ENCODE measurements around the gene DCTN1. TPM values are rescaled to one million over a fixed set of nuclear protein-coding genes. Genes with fewer than 3 reads are reported as not detected.

The DCTN1 gene
- polyA plus RNA-seq, 1 experiment, result 147 TPM

GRCh38 chr2:74327199-74327598 lies 52.9 kb downstream of the DCTN1 start:
- peaks cover 12% of the 10 kb centered on the region for H3K27me3 ChIP-seq (ENCODE audit: control insufficient read depth, insufficient read depth, low read length)
- CTCF ChIA-PET, result interaction anchor here (2.5 to 5.2 kb wide), 2 partner anchors 8 to 78 kb away, joined by 7 to 48 read pairs; no protein-coding TSS in a partner anchor
- TF ChIP-seq CTCF (IDR thresholded peaks at IDR 0.05; ENCODE audit: low read depth, low read length), result no peak
- no peak for DNase-seq (ENCODE audit: low read depth, low spot score)
- H3K4me3 ChIP-seq (ENCODE audit: low read depth, low read length), result no peak overlapping the region
- POLR2A ChIA-PET, result interaction anchor here (0.6 kb wide), 1 partner anchor 342 kb away, joined by 4 read pairs; no protein-coding TSS in a partner anchor
- H3K27ac ChIP-seq (ENCODE audit: low read depth, low read length), result no peak overlapping the region
- H3K9me3 ChIP-seq (ENCODE audit: control insufficient read depth, insufficient read depth, low read length), result no peaks in the 10 kb centered on the region

GRCh38 chr2:74325815-74326214 lies 54.3 kb downstream of the DCTN1 start:
- ChIA-PET POLR2A (interaction anchor here (0.6 kb wide), 1 partner anchor 144 kb away, joined by 3 read pairs; no protein-coding TSS in a partner anchor), CTCF (interaction anchor here (2.3 to 5.2 kb wide), 2 partner anchors 8 to 10 kb away, joined by 8 to 48 read pairs; no protein-coding TSS in a partner anchor)
- Histone ChIP-seq H3K4me3 (ENCODE audit: low read depth, low read length) (no peak overlapping the region), H3K27me3 (ENCODE audit: control insufficient read depth, insufficient read depth, low read length) (peaks cover 14% of the 10 kb centered on the region), H3K9me3 (ENCODE audit: control insufficient read depth, insufficient read depth, low read length) (no peaks in the 10 kb centered on the region), H3K27ac (ENCODE audit: low read depth, low read length) (no peak overlapping the region)
- no peak for DNase-seq (ENCODE audit: low read depth, low spot score)
- TF ChIP-seq CTCF (IDR thresholded peaks at IDR 0.05; ENCODE audit: low read depth, low read length), result no peak

- ChIA-PET POLR2A (no interaction called here), CTCF (interaction anchor here (0.7 to 3.7 kb wide), 3 partner anchors 13 to 72 kb away, joined by 3 to 19 read pairs (median 6); no protein-coding TSS in a partner anchor)
Observed at GRCh38 chr2:74321737-74322136, 58.4 kb downstream of the DCTN1 start.

GRCh38 chr2:74317701-74318100 lies 62.4 kb downstream of the DCTN1 start:
- ChIA-PET CTCF (interaction anchor here (1.0 kb wide), 1 partner anchor 17 kb away, joined by 6 read pairs; no protein-coding TSS in a partner anchor), POLR2A (no interaction called here)
- H3K27ac ChIP-seq (ENCODE audit: low read depth, low read length), result no peak overlapping the region
- H3K27me3 ChIP-seq (ENCODE audit: control insufficient read depth, insufficient read depth, low read length), result peaks cover 20% of the 10 kb centered on the region
- H3K9me3 ChIP-seq (ENCODE audit: control insufficient read depth, insufficient read depth, low read length), result no peaks in the 10 kb centered on the region
- DNase-seq (ENCODE audit: low read depth, low spot score), result no peak
- TF ChIP-seq CTCF (IDR thresholded peaks at IDR 0.05; ENCODE audit: low read depth, low read length), result no peak
- H3K4me3 ChIP-seq (ENCODE audit: low read depth, low read length), result no peak overlapping the region

More at GRCh38 chr2:74321737-74322136, 58.4 kb downstream of the DCTN1 start:
- H3K4me3 ChIP-seq (ENCODE audit: low read depth, low read length), result no peak overlapping the region
- H3K27me3 ChIP-seq (ENCODE audit: control insufficient read depth, insufficient read depth, low read length), result peaks cover 7% of the 10 kb centered on the region
- no peaks in the 10 kb centered on the region for H3K9me3 ChIP-seq (ENCODE audit: control insufficient read depth, insufficient read depth, low read length)
- DNase-seq (ENCODE audit: low read depth, low spot score), result no peak
- no peak for TF ChIP-seq CTCF (IDR thresholded peaks at IDR 0.05; ENCODE audit: low read depth, low read length)
- H3K27ac ChIP-seq (ENCODE audit: low read depth, low read length), result no peak overlapping the region

- ChIA-PET CTCF (interaction anchor here (3.0 kb wide), 1 partner anchor 18 kb away, joined by 27 read pairs; no protein-coding TSS in a partner anchor), POLR2A (no interaction called here)
- DNase-seq (ENCODE audit: low read depth, low spot score), result no peak
- Histone ChIP-seq H3K4me3 (ENCODE audit: low read depth, low read length) (no peak overlapping the region), H3K27ac (ENCODE audit: low read depth, low read length) (no peak overlapping the region), H3K9me3 (ENCODE audit: control insufficient read depth, insufficient read depth, low read length) (no peaks in the 10 kb centered on the region), H3K27me3 (ENCODE audit: control insufficient read depth, insufficient read depth, low read length) (peaks cover 17% of the 10 kb centered on the region)
- TF ChIP-seq CTCF (IDR thresholded peaks at IDR 0.05; ENCODE audit: low read depth, low read length), result no peak
Observed at GRCh38 chr2:74316627-74317295, 63.4 kb downstream of the DCTN1 start.
